ENCODE results near the gene RAI2.

Gene RAI2

DNA sequence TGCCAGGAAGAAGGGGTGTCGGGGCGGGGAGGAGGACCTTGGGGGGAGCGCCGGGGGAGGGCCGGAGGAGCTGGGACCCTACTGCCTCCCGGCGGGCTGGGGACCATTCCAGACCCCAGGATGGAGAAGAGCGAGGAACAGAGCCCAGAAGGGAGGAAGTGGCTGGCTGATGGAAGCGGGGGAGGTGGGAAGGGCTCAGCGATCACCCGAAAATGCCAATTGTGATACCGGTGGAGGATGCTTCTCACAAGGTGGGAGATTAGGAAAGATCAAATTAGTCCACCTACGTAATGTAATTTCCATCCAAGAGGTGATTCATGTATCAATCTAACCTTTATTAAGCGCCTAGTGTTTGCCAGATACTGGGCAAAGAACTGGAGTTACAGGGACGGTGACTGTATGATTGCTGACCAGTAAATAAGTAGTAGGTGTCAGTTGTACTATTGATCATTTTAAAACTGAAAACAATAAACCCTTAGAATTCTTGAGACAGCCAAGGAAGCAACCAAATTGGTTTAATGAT lies 452 bp upstream of the RAI2 start:
- H3K4me3 ChIP-seq (ENCODE audit: low read depth, low read length): no peak overlapping the region
- TF ChIP-seq, protein P1, sequence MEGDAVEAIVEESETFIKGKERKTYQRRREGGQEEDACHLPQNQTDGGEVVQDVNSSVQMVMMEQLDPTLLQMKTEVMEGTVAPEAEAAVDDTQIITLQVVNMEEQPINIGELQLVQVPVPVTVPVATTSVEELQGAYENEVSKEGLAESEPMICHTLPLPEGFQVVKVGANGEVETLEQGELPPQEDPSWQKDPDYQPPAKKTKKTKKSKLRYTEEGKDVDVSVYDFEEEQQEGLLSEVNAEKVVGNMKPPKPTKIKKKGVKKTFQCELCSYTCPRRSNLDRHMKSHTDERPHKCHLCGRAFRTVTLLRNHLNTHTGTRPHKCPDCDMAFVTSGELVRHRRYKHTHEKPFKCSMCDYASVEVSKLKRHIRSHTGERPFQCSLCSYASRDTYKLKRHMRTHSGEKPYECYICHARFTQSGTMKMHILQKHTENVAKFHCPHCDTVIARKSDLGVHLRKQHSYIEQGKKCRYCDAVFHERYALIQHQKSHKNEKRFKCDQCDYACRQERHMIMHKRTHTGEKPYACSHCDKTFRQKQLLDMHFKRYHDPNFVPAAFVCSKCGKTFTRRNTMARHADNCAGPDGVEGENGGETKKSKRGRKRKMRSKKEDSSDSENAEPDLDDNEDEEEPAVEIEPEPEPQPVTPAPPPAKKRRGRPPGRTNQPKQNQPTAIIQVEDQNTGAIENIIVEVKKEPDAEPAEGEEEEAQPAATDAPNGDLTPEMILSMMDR (IDR thresholded peaks at IDR 0.05; ENCODE audit: control insufficient read depth, extremely low read depth, insufficient read depth): no peak
- no peak for DNase-seq (ENCODE audit: low read depth)

DNA sequence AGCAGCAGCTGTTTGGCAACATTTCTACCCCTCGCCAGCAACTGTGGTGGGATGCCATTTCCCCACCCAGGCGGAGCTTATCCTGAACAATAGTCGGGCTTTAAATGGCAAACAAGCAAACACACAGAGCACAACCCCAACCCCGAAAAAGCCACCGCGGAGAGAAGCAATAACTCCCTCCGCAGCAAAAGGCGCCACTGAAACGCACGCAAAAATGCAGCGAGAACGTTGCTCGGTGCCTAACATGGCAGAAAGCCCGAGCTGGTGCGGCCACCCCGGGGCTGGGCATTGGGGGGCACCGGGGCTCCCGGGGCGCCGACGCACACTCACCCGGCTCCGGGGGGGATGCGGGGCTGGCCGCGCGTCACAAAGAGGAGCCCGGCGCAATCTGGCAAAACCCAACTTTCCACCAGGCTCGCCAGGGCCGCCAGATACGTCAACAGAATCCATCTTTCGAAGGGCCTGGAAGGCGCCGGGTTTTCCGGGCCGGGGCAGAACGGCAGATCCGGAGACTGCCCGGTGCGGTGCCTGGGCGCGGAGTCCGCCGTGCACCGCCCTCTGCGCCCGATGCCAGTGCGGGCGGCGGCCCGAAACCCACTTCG lies 818 bp downstream of the RAI2 start:
- TF ChIP-seq, protein P1 (IDR thresholded peaks at IDR 0.05; ENCODE audit: control insufficient read depth, extremely low read depth, insufficient read depth): no peak
- H3K4me3 ChIP-seq (ENCODE audit: low read depth, low read length): peak overlapping the region; percentile 23
- DNase-seq (ENCODE audit: low read depth): no peak

DNA sequence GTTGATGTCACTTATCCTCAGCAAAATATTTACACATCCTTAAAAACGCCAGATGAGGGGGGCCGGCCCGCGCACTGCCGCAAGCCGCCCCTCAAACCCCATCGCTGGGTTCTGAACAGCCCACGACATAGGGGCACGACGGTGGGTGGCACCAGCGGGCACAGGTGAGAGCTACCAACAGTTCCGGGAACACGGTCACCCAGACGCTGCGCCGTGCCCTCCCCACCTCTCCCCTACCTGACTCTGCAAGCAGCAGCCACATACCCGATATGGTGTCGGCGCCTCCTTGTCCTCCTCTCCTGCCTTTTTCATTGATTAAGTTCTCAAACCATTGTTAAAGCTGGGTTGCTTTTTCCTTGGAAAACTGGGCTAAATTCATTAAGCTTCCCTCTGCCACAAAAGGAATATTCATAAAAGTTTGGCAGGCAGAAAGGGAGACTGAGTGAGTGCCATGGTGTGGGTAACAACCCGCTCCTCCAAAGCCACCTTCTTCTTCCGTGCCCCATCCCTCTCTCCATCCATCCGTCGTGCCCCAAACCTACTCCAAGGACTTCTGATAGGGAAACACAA lies 1.4 kb downstream of the RAI2 start:
- TF ChIP-seq, protein P1 (IDR thresholded peaks at IDR 0.05; ENCODE audit: control insufficient read depth, extremely low read depth, insufficient read depth): no peak
- H3K4me3 ChIP-seq (ENCODE audit: low read depth, low read length): no peak overlapping the region; the same call in 1 of the 2 replicates
- DNase-seq (ENCODE audit: low read depth): no peak

DNA sequence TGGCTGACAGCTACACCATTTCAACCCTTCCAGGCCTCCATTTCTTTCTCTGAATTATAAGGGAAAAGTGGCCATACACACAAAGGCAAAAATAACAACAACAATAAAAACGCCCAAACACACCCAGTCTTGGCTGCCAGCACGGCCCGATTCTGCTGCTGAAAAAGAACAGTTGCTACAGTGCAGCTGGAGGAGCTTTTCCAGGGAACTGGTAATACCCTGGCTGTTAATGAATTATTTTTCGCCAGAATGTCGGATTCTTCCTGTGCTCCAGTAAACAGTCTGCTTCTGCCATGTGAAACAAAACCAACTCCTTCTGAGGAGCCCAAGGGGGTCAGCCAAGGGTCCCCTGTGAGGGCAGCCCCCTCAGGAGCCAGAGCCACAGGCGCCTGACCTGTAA lies 6.6 kb downstream of the RAI2 start:
- no peak overlapping the region for H3K4me3 ChIP-seq (ENCODE audit: low read depth, low read length)
- no peak for DNase-seq (ENCODE audit: low read depth)
- TF ChIP-seq, protein P1 (IDR thresholded peaks at IDR 0.05; ENCODE audit: control insufficient read depth, extremely low read depth, insufficient read depth): no peak

DNA sequence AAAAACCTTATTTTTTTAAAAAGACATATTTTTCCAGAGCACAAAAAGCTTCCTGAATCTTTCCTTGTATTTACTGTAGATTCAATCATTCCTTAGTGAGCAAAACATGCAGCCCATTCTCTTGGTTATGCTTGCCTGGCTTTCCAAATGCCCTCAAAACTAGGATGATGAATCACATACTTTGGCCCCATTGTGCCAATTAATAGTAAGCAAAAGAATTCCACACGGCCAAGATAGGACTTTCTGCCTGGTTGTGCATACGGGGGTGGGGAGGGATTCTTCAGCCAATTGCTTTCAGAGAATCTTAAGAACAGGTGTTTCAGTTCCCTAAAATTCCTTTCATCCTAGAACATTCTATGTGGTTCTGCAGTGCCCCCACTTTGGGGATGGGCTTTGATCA lies 7.0 kb downstream of the RAI2 start:
- no peak overlapping the region for H3K4me3 ChIP-seq (ENCODE audit: low read depth, low read length)
- TF ChIP-seq, protein P1 (IDR thresholded peaks at IDR 0.05; ENCODE audit: control insufficient read depth, extremely low read depth, insufficient read depth): no peak
- DNase-seq (ENCODE audit: low read depth): no peak

DNA sequence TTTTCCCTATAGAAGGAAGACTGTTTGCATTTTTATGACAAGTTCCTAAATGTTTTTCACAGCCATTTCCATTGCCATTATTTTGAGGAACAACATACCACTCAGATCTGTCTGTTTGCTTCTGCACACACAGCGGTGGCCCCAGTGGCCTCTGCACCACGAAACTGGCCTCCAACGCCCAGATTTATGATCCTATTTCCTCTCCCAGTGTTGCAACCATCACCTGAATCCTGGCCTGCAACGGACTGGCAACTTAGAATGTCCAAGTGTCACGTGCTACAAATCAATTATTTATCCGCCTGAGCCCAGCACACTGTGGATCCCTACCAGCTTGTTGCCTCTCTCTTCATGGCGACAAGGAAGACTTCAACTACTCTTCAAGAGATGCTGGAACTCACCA lies 9.2 kb downstream of the RAI2 start:
- H3K4me3 ChIP-seq (ENCODE audit: low read depth, low read length): no peak overlapping the region
- TF ChIP-seq, protein P1 (IDR thresholded peaks at IDR 0.05; ENCODE audit: control insufficient read depth, extremely low read depth, insufficient read depth): no peak
- DNase-seq (ENCODE audit: low read depth): no peak

Measured in LNCaP clone FGC (cell line).